A549 (cell line): Measurements from ENCODE around the gene IRF3. TPM values are rescaled to one million over a fixed set of nuclear protein-coding genes. Genes with fewer than 3 reads are reported as not detected.

Experiments
- ATAC-seq, 2 experiments: fragments of 200-7000 bp in 1 of 2; fragments of >200 bp in 1 of 2; cut with Nextera tagmentation in 1 of 2; cut with Tn5 transposase in 1 of 2; 3 replicates each; pipeline versions ENCODE4 v1.8.0 to v1.9.1; 2018 to 2020; ENCODE audit warnings: mild to moderate bottlenecking in 1 of 2, moderate library complexity in 1 of 2
- CTCF ChIA-PET: fragments of 300-600 bp; sonication (Branson Sonifier 250); formaldehyde crosslinking; extraction: SDS; loops from one replicate; lab custom pipeline; 2021; ENCODE audit warnings: antibody characterized with exemption, inconsistent platforms; lab: Yijun Ruan, JAX
- POLR2A ChIA-PET: fragments of 350-600 bp; formaldehyde crosslinking; extraction: SDS; loops from one replicate; lab custom pipeline; 2021; ENCODE audit warnings: antibody characterized with exemption, inconsistent platforms; lab: Yijun Ruan, JAX
- DNase-seq, 2 experiments: peaks; one replicate each; pipeline versions ENCODE4 v3.0.0 to v3.0.0-alpha.2; 2011 to 2016; ENCODE audit warnings: low read depth in 1 of 2, low spot score in 1 of 2
- FAIRE-seq: peaks from 2 replicates; lab custom pipeline; 2011; peaks lifted over from hg19 to GRCh38; lab: Jason Lieb, UNC
- H3K27ac ChIP-seq, 2 experiments: fragments of >200 bp; sonication (Bioruptor Twin); formaldehyde crosslinking; 3 replicates each; pipeline ENCODE4 v1.5.1; 2016 to 2017
- H3K4me1 ChIP-seq: fragments of >200 bp; sonication (Bioruptor Twin); formaldehyde crosslinking; 3 replicates; pipeline ENCODE4 v1.6.1; 2016
- H3K4me2 ChIP-seq: fragments of >200 bp; sonication (Bioruptor Twin); formaldehyde crosslinking; 3 replicates; pipeline ENCODE4 v1.6.1; 2016
- H3K4me3 ChIP-seq: fragments of >200 bp; sonication (Bioruptor Twin); formaldehyde crosslinking; 3 replicates; pipeline ENCODE4 v1.5.1; 2016
- H3K9me3 ChIP-seq: fragments of >200 bp; sonication (Bioruptor Twin); formaldehyde crosslinking; 3 replicates; pipeline ENCODE4 v1.6.1; 2016
- CHD2 ChIP-seq: fragments of 150-350 bp; IDR thresholded peaks from 2 replicates; pipeline ENCODE4 v1.6.1; 2014; ENCODE audit warnings: low read length; ENCODE audit not compliant: partially characterized antibody
- CTCF ChIP-seq: fragments of >200 bp; sonication (Bioruptor Twin); formaldehyde crosslinking; IDR thresholded peaks from 3 replicates; pipeline ENCODE4 v1.5.1; 2016
- E2F6 ChIP-seq: IDR thresholded peaks from 2 replicates; pipeline ENCODE4 v1.6.1; 2012; ENCODE audit warnings: low read depth, borderline replicate concordance
- ELK1 ChIP-seq: fragments of 150-350 bp; IDR thresholded peaks from 2 replicates; pipeline ENCODE4 v1.6.1; 2014; ENCODE audit warnings: low read depth, mild to moderate bottlenecking, low read length
- ESRRA ChIP-seq: fragments of 150-350 bp; IDR thresholded peaks from 2 replicates; pipeline ENCODE4 v1.6.1; 2014; ENCODE audit warnings: mild to moderate bottlenecking, low read length, borderline replicate concordance
- FOXS1 ChIP-seq: fragments of 250-450 bp; sonication (Bioruptor Pico); IDR thresholded peaks from 2 replicates; pipeline ENCODE4 v1.5.0; 2020; ENCODE audit warnings: mild to moderate bottlenecking, moderate library complexity
- GATA3 ChIP-seq: IDR thresholded peaks from 2 replicates; pipeline ENCODE4 v1.6.1; 2012; ENCODE audit warnings: borderline replicate concordance
- HDAC2 ChIP-seq: fragments of 200-600 bp; sonication (generic); IDR thresholded peaks from 2 replicates; pipeline ENCODE4 v1.6.1; 2016
- HMGXB4 ChIP-seq: fragments of 250-450 bp; sonication (Bioruptor Pico); IDR thresholded peaks from 2 replicates; pipeline ENCODE4 v1.5.0; 2021; ENCODE audit warnings: mild to moderate bottlenecking, moderate library complexity, borderline replicate concordance
- MAFK ChIP-seq: fragments of 450-650 bp; IDR thresholded peaks from 2 replicates; pipeline ENCODE4 v1.6.1; 2014; ENCODE audit not compliant: partially characterized antibody
- MAX ChIP-seq: IDR thresholded peaks from 2 replicates; pipeline ENCODE4 v1.6.1; 2012
- MAZ ChIP-seq: fragments of 150-350 bp; IDR thresholded peaks from 2 replicates; pipeline ENCODE4 v1.6.1; 2014; ENCODE audit warnings: antibody characterized with exemption, low read depth, low read length, borderline replicate concordance
- MYC ChIP-seq: IDR thresholded peaks from 2 replicates; pipeline ENCODE4 v1.6.1; 2012; ENCODE audit warnings: mild to moderate bottlenecking, inconsistent platforms, low read length, improper control_type of control experiment, borderline replicate concordance
- NPAS2 ChIP-seq: fragments of 250-450 bp; sonication (Bioruptor Pico); IDR thresholded peaks from 2 replicates; pipeline ENCODE4 v1.8.0; 2022; ENCODE audit warnings: mild to moderate bottlenecking, moderate library complexity, borderline replicate concordance
- PHF8 ChIP-seq: fragments of 200-600 bp; sonication (generic); IDR thresholded peaks from 2 replicates; pipeline ENCODE4 v1.6.1; 2016; ENCODE audit warnings: low read depth, mild to moderate bottlenecking, antibody characterized with exemption, moderate library complexity, borderline replicate concordance
- SMC3 ChIP-seq: fragments of >200 bp; sonication (Bioruptor Twin); formaldehyde crosslinking; IDR thresholded peaks from 3 replicates; pipeline ENCODE4 v1.6.1; 2018; ENCODE audit warnings: inconsistent platforms
- SREBF2 ChIP-seq: fragments of 450-650 bp; IDR thresholded peaks from 2 replicates; pipeline ENCODE4 v1.6.1; 2014; ENCODE audit warnings: mild to moderate bottlenecking, moderate library complexity
- TFCP2L1 ChIP-seq: fragments of 250-450 bp; sonication (Bioruptor Pico); IDR thresholded peaks from 2 replicates; pipeline ENCODE4 v1.5.0; 2021; ENCODE audit warnings: mild to moderate bottlenecking
- TP53 ChIP-seq: fragments of 250-450 bp; sonication (Bioruptor Pico); IDR thresholded peaks from 2 replicates; pipeline ENCODE4 v1.5.0; 2021; ENCODE audit warnings: mild to moderate bottlenecking, moderate library complexity
- ZFP36 ChIP-seq: fragments of 450-650 bp; IDR thresholded peaks from 2 replicates; pipeline ENCODE4 v1.6.1; 2014; ENCODE audit warnings: borderline replicate concordance; ENCODE audit not compliant: partially characterized antibody
- WGBS: methylation state at CpG from one replicate; pipeline ENCODE4 v1.1.6; 2017; ENCODE audit errors: missing lambda C conversion rate; 5-methylcytosine and 5-hydroxymethylcytosine counted together
- polyA plus RNA-seq, 4 experiments: library from polyadenylated mRNA; depleted of rRNA in 3 of 4; stranded (reverse); fragments of >200 nt; fragmentation: RNase III in 1 of 4; extraction: RNeasy Plus Mini Kit Qiagen cat#74134 plus additional on column Dnase treatment in 1 of 4; gene quantifications; 2 replicates in 3 of 4; 3 replicates in 1 of 4; pipeline ENCODE4 v1.2.3, GENCODE V29; 2011 to 2017

The IRF3 gene
- polyA plus RNA-seq, 2 of the 4 experiments (the other 2 are of a cell fraction), result 54.0 to 103 TPM

- TF ChIP-seq HMGXB4 (CRISPR knock-in tag), result no peak
- no peak for TF ChIP-seq ZFP36
- TF ChIP-seq CTCF, result no peak
These were observed 14.2 kb upstream of the IRF3 start (continued) for GRCh38 chr19:49679771-49680413.

- H3K9me3 ChIP-seq, result no peaks in the 10 kb centered on the region
- TF ChIP-seq NPAS2 (CRISPR knock-in tag) (no peak), MAFK (no peak)
- TF ChIP-seq, all 56 proteins: peak for 0
- peak overlapping the region; percentile 90 for H3K4me2 ChIP-seq
- no peak overlapping the region; the same call in 2 of the 3 replicates for H3K4me3 ChIP-seq
- H3K27ac ChIP-seq, result 0 out of 6 replicates have a peak overlapping the region, but pooled peaks of 1 of the 2 experiments have one; percentile 5
- 65% methylated on average over 12 of the region's 12 CpGs for WGBS
- FAIRE-seq (no peak), ATAC-seq (no peak), DNase-seq (no peak)
- ChIA-PET POLR2A (interaction anchor here (0.7 to 1.0 kb wide), 3 partner anchors 39 to 99 kb away, joined by 3 to 7 read pairs (median 7); partner anchors contain the start of genes AP2A1 and RRAS), CTCF (interaction anchor here (0.8 to 16.7 kb wide), 23 partner anchors 9 to 457 kb away, joined by 3 to 326 read pairs (median 4); partner anchors contain the start of genes ADM5, BCL2L12, IRF3 and NOSIP)
- peaks cover 33% of the 10 kb centered on the region for H3K4me1 ChIP-seq
These were observed 13.5 kb upstream of the IRF3 start for GRCh38 chr19:49678985-49679770.

- CTCF ChIA-PET, result interaction anchor here (0.7 to 16.7 kb wide), 26 partner anchors 8 to 458 kb away, joined by 3 to 326 read pairs (median 5); partner anchors contain the start of genes BCL2L12, IRF3, NOSIP and PRRG2
- peak; percentile 83; the same call in 1 of the 2 replicates for TF ChIP-seq MAZ
- no peak for TF ChIP-seq PHF8
- no peak for TF ChIP-seq SREBF2
- TF ChIP-seq E2F6, result no peak
- peak; percentile 76; the same call in 1 of the 2 replicates for TF ChIP-seq TP53 (CRISPR knock-in tag)
- TF ChIP-seq TFCP2L1, result no peak
- peak; percentile 28; the same call in 1 of the 3 replicates for TF ChIP-seq SMC3
- TF ChIP-seq ESRRA, result 0 out of 2 replicates have a peak, but pooled peaks have one; percentile 3
- no peak for TF ChIP-seq MAX
- 0 out of 2 replicates have a peak, but pooled peaks have one; percentile 23 for TF ChIP-seq FOXS1 (CRISPR knock-in tag)
- TF ChIP-seq HDAC2, result 0 out of 2 replicates have a peak, but pooled peaks have one; percentile 21
- TF ChIP-seq CTCF, result peak; percentile 61
- TF ChIP-seq CHD2, result peak; percentile 60
- TF ChIP-seq GATA3, result 0 out of 2 replicates have a peak, but pooled peaks have one; percentile 5
- TF ChIP-seq MYC, result 0 out of 2 replicates have a peak, but pooled peaks have one; percentile 4
- no peak for TF ChIP-seq ELK1
These were observed 12.4 kb upstream of the IRF3 start for GRCh38 chr19:49677901-49678674.

More at GRCh38 chr19:49677901-49678674, 12.4 kb upstream of the IRF3 start:
- DNase-seq (peak; percentile 82 to 91), FAIRE-seq (no peak), ATAC-seq (peak; percentile 20 to 32; a peak in 5 of 6 replicates)
- peak overlapping the region; percentile 97 to 99 for H3K27ac ChIP-seq
- peaks cover 33% of the 10 kb centered on the region for H3K4me1 ChIP-seq
- peak overlapping the region; percentile 82 for H3K4me3 ChIP-seq
- H3K9me3 ChIP-seq, result no peaks in the 10 kb centered on the region
- WGBS, result 2% methylated on average over 21 of the region's 21 CpGs
- peak overlapping the region; percentile 90 for H3K4me2 ChIP-seq
- POLR2A ChIA-PET, result interaction anchor here (0.7 to 3.5 kb wide), 6 partner anchors 11 to 191 kb away, joined by 3 to 48 read pairs (median 8); partner anchors contain the start of genes AP2A1 and RRAS
